Measurements from ENCODE around the gene PIK3R2. TPM values are rescaled to one million over a fixed set of nuclear protein-coding genes. Genes with fewer than 3 reads are reported as not detected.

The PIK3R2 gene
- total RNA-seq, 4 donors from 2014 or later = 30.5 to 135 (median 31.2) TPM

- H3K4me3 ChIP-seq = no peak overlapping the region
- H3K27ac ChIP-seq = no peak overlapping the region
- TF ChIP-seq CTCF (IDR thresholded peaks at IDR 0.05) = no peak
- no peak for TF ChIP-seq POLR2A (IDR thresholded peaks at IDR 0.05)
- TF ChIP-seq POLR2AphosphoS5 (IDR thresholded peaks at IDR 0.05) = no peak
- intact Hi-C loops (cut with DNase I; ENCODE audit: low total_unique reads) (no loop called here), in situ Hi-C loops (cut with MboI; ENCODE audit: low pct_ligation_motif_present in 1 of 4, low pct_unique_long_range_greater_than_20kb in 1 of 4, low sequenced_read_pairs in 3 of 4) (no loop called here)
- 85% methylated on average over 3 of the region's 3 CpGs; no CpG with 5 or more reads in 1 of the 2 donors for WGBS, 2 donors (ENCODE audit: low coverage in 1 of 2)
- no peaks in the 10 kb centered on the region for H3K27me3 ChIP-seq
- no peaks in the 10 kb centered on the region for H3K4me1 ChIP-seq
- no peaks in the 10 kb centered on the region for H3K9me3 ChIP-seq
- H3K36me3 ChIP-seq = peaks cover 0 to 54% (median 23%) of the 10 kb centered on the region in 4 donors
- no peak for DNase-seq
Observed at GRCh38 chr19:18143902-18144301, 9.1 kb upstream of the PIK3R2 start.

GRCh38 chr19:18144361-18144760 is 8.6 kb upstream of the PIK3R2 start:
- Histone ChIP-seq H3K4me1 (no peaks in the 10 kb centered on the region), H3K27me3 (no peaks in the 10 kb centered on the region), H3K36me3 (peaks cover 0 to 54% (median 22%) of the 10 kb centered on the region in 4 donors), H3K4me3 (no peak overlapping the region), H3K9me3 (no peaks in the 10 kb centered on the region), H3K27ac (no peak overlapping the region)
- in situ Hi-C loops (cut with MboI; ENCODE audit: low pct_ligation_motif_present in 1 of 4, low pct_unique_long_range_greater_than_20kb in 1 of 4, low sequenced_read_pairs in 3 of 4) (no loop called here), intact Hi-C loops (cut with DNase I; ENCODE audit: low total_unique reads) (no loop called here)
- WGBS, 2 donors (ENCODE audit: low coverage in 1 of 2) = 89% methylated on average over 16 of the region's 16 CpGs; no CpG with 5 or more reads in 1 of the 2 donors
- DNase-seq = no peak
- no peak for TF ChIP-seq CTCF (IDR thresholded peaks at IDR 0.05)
- TF ChIP-seq POLR2AphosphoS5 (IDR thresholded peaks at IDR 0.05) = no peak
- no peak for TF ChIP-seq EP300 (IDR thresholded peaks at IDR 0.05; ENCODE audit: low read depth)
- no peak for TF ChIP-seq POLR2A (IDR thresholded peaks at IDR 0.05)

GRCh38 chr19:18144906-18145305 is 8.1 kb upstream of the PIK3R2 start:
- in situ Hi-C loops (cut with MboI; ENCODE audit: low pct_ligation_motif_present in 1 of 4, low pct_unique_long_range_greater_than_20kb in 1 of 4, low sequenced_read_pairs in 3 of 4) = no loop called here
- Histone ChIP-seq H3K36me3 (peaks cover 0 to 54% (median 22%) of the 10 kb centered on the region in 4 donors), H3K27ac (no peak overlapping the region), H3K9me3 (no peaks in the 10 kb centered on the region), H3K4me1 (no peaks in the 10 kb centered on the region), H3K4me3 (no peak overlapping the region), H3K27me3 (no peaks in the 10 kb centered on the region)
- intact Hi-C loops (cut with DNase I; ENCODE audit: low total_unique reads) = no loop called here
- TF ChIP-seq POLR2AphosphoS5 (IDR thresholded peaks at IDR 0.05) (no peak), CTCF (IDR thresholded peaks at IDR 0.05) (no peak), POLR2A (IDR thresholded peaks at IDR 0.05) (no peak), EP300 (IDR thresholded peaks at IDR 0.05; ENCODE audit: low read depth) (no peak)
- no peak for DNase-seq
- WGBS, 2 donors (ENCODE audit: low coverage in 1 of 2) = 98% methylated on average over 28 of the region's 28 CpGs; no CpG with 5 or more reads in 1 of the 2 donors

- WGBS, 2 donors (ENCODE audit: low coverage in 1 of 2) = 97% methylated on average over 15 of the region's 19 CpGs; no CpG with 5 or more reads in 1 of the 2 donors
- no peak for DNase-seq
- intact Hi-C loops (cut with DNase I; ENCODE audit: low total_unique reads) = no loop called here
- no peaks in the 10 kb centered on the region for H3K4me1 ChIP-seq
- H3K27ac ChIP-seq = no peak overlapping the region
- in situ Hi-C loops (cut with MboI; ENCODE audit: low pct_ligation_motif_present in 1 of 4, low pct_unique_long_range_greater_than_20kb in 1 of 4, low sequenced_read_pairs in 3 of 4) = no loop called here
- TF ChIP-seq EP300 (IDR thresholded peaks at IDR 0.05; ENCODE audit: low read depth) (no peak), POLR2AphosphoS5 (IDR thresholded peaks at IDR 0.05) (no peak), CTCF (IDR thresholded peaks at IDR 0.05) (no peak), POLR2A (IDR thresholded peaks at IDR 0.05) (no peak)
- H3K27me3 ChIP-seq = no peaks in the 10 kb centered on the region
- H3K4me3 ChIP-seq = no peak overlapping the region
- peaks cover 0 to 49% (median 20%) of the 10 kb centered on the region in 4 donors for H3K36me3 ChIP-seq
- H3K9me3 ChIP-seq = no peaks in the 10 kb centered on the region
Observed at GRCh38 chr19:18145391-18145999, 7.5 kb upstream of the PIK3R2 start.

Measured in transverse colon (tissue), 4 donors.